HG02938 (cell line): Measurements from ENCODE around the gene KIF6.

Source experiments
- ATAC-seq: cut with Tn5 transposase; IDR thresholded peaks from one replicate; pipeline ENCODE4 v1.9.1; 2021; ENCODE audit warnings: mild to moderate bottlenecking, moderate library complexity; ENCODE audit not compliant: unreplicated experiment

Gene KIF6, protein sequence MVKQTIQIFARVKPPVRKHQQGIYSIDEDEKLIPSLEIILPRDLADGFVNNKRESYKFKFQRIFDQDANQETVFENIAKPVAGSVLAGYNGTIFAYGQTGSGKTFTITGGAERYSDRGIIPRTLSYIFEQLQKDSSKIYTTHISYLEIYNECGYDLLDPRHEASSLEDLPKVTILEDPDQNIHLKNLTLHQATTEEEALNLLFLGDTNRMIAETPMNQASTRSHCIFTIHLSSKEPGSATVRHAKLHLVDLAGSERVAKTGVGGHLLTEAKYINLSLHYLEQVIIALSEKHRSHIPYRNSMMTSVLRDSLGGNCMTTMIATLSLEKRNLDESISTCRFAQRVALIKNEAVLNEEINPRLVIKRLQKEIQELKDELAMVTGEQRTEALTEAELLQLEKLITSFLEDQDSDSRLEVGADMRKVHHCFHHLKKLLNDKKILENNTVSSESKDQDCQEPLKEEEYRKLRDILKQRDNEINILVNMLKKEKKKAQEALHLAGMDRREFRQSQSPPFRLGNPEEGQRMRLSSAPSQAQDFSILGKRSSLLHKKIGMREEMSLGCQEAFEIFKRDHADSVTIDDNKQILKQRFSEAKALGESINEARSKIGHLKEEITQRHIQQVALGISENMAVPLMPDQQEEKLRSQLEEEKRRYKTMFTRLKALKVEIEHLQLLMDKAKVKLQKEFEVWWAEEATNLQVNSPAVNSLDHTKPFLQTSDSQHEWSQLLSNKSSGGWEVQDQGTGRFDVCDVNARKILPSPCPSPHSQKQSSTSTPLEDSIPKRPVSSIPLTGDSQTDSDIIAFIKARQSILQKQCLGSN

DNA sequence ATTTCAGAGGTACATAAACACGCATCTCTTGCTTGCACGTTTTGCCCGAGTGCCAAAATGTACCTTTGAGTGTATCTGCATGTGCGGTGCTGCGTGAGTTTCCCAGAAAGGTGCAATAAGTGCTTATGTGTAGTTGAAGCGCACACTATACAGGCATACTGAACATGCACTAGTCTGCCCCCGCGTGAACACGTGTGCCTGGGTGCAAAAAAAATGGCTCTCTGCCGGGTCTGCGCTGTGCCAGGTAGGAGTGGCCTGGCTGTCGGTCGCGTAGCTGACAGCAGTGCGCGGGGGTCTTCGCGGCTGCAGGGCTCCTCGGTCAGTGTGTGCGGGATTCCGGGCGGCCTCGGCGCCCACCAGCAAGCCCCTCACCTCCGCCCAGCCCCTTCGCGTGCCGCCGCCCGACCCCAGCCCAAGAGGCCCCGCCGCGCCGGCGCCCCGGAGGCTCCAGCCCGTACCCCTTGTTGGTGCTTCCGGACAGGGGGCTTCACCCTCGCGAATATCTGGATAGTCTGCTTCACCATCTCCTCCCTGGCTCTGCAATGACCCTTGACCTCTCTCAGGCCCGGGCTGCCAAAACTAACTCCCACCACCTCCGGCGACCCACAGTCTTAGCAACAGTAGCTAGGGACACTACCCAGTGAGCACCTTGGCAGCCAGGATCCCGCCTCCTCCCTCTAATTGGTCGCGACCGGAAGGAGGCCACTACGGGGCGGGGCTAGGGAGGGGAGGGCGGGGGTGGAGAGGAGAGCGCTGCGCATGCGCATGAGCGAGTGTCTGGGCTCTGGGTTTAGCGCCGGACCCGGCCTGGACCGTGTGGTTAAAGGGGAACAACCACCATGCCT is at the start of gene KIF6:
TSS of gene KIF6 (minus strand) at position 622 of the 845 bp plus-strand sequence. CDS start at position 524, 98 bp downstream.
- peak; percentile 98 for ATAC-seq

DNA sequence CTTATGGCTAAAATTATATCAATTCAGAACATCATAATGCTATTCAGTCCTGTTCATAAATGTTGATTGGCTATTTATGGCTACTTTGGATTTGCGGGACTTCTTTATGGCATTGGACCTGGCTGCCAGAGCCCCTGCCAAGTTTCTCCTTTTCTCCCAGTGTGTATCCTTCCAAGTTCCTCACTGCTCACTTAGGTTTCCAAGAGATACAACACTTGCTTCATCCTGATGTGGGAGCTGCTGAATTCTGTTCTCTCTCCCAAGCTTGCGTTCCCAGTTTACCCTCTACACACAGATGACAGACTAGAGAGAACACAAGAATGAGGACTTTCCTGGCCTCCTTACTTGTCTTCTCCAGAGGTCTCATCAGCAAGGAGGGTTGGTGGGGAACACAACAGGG is 48.6 kb upstream of the KIF6 start:
- ATAC-seq: no peak

DNA sequence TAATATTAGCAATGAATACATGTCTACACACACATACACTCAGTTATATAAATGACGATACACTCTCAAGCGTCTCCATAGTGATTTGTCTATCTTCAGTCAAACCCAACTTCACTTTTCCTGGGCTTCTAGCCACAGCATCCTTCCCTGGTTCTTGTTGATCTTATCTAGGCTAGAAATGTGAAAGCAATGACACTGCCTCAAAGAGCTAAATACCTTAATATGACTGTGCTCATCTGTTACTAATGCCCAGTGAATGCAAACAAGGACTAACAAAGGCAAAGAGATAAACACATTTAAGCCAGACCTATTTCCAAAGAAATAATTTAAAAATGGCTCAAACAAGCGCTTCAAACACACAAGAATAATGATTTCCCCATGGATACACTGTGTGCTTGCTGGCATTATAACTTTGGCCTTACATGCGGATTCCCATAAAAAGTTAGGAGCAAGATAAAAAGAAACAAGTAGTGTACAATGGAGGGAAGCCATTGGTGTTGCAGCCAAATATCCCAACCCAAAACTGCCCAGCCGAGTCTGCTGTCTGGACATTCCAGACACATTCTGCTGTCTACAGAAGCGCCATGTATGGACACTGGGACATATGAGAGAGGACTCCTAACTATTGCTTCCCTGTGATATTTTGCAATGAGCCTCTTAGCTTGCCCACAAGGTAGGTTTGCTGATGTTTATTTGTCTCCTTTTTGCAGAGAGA is 47.5 kb upstream of the KIF6 start:
- no peak for ATAC-seq

DNA sequence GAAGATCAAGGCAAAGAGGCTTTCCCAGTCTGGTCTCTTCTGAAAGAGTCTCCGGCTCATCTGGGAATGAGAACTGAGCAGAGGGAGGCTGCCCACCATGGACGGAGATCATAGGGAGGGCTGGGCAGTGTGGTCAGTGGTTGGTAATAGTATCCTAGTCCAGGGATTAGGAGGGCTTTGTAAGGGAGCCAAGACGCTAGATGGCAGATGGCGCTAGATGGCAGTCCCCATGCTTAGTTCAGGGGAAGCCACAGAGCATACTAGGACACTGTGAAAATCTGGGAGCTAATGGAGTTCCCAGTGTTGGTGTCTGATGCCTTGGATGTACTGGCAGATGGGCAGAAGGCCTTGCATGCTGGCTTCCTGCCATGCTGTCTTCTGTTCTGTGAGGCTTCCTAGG is 45.2 kb upstream of the KIF6 start:
- no peak for ATAC-seq

DNA sequence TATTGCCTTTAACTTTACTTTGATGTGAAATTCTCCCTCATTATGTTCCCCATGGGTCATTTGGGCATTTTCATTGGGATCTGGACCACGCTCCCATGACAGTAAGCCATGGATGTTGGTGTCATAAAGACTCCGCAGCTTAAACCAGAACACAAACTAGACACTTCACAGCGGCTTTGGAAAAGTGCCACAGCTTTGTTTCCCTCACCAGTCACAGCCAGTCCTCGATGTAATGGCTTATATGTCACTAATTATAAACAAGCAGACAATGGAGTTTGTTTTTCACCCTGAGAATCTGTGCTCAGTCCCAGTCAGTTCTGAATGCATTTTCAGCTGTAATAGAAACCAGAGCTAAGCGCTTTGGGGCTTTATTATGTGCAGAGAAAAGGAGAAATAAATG is 43.8 kb upstream of the KIF6 start:
- ATAC-seq: no peak

DNA sequence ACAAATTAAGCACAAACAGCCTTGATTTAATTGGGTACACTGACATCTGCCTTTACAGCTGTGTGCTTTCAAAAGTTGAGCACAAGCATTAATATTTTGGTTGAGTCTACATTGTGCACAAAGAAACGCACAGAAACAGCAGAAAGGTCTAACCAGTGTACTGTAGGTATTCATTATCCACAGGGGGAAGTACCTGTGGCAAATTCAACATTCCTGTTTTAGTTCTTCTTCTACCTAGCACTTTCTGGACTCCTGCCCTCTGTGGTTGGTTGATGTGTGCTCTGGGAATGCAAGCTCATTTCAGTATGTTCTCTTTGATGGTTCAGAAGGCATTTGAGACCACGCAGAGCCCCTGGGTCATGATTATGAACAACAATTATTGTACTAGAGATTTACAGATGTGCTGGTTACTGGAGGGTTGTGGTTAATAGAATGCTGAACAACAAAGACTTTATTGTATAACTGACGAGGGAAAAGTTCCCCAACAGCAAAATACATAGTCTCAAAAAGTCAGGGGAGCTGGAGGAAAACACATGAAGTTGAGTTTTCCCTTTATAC is 40.4 kb upstream of the KIF6 start:
- ATAC-seq: no peak

DNA sequence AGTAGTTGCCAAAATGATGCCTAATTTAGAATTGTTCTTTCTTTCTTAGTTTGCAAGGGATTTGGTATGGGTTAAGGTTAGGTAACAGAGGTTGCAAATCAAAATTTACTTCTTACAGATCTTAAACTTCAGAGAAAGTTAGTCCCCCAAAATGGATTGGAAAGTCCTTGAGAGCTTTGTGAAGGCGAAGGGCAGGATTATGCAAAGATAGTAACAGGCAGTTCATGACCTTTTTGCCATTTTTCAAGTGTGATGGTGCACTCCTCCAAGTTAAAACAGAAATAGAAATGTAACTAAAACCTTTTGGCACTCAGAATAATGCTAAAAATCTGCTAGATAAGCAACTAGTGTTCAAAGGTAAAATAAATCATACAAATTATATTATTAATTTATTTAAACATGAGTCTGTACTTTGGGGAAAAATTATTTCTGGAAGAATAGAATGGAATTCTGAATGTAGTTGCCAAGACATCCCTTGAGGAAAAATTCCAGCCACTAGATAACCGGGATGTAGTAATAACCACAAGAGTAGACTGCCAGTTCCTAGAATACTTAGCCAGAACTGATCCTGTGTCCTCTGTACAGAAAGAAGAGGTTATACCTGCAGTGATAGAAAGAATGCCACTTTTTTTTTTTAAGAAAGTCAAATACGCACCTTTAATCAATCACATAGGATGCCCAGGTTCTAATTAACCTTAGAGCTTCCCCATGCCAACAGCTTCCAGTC is 35.2 kb upstream of the KIF6 start:
- ATAC-seq: no peak

DNA sequence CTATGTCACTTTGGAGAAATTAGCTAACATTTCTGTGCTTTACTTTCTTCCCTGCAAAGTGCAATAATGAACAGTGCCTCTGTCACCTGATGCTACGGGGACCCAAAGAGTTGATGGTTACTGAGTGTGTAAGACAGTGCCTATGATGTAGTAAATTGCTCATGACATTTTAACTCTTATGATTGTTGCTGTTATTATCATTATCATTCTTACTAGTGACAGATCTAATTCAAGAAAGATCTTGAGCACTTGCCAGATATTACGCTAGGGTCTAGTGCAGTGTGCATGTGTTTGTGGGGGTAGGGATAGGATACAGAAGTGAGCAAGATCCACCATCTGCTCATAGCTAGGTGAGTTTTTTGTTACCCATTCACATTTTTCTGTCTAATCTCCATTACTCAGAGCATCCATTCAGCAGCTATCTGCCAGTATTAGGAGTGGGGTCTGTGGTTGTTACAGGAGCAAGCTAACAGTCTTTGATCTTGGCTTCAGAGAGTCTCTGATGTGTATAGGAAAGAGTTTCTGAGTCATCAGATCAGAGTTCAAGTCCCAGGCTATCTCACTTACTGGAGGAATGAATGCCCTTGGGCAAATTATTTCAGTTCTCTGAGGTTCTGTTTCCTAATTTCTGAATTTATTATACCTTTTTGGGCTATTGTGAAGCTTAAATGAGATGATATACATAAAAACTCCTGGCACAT is 33.8 kb upstream of the KIF6 start:
- no peak for ATAC-seq

DNA sequence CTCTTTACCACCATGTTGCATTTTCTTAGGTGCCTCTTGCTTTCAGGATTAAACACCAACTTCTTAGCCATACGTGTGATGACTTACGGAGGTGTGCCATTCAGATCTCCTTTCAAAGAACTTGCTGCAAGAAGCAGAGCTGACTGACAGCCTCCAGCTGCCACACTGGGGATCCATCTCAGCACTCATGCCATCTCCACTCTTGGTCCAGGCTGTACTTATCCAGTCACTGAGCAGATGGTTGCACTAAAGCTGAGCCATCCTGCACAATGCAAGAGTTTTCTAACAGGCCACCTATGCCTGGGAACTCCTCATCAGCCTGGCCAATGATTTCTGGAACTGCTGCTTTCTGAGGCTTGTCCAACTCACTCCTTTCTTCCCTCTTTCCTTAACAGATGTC is 31.4 kb upstream of the KIF6 start:
- ATAC-seq: no peak

DNA sequence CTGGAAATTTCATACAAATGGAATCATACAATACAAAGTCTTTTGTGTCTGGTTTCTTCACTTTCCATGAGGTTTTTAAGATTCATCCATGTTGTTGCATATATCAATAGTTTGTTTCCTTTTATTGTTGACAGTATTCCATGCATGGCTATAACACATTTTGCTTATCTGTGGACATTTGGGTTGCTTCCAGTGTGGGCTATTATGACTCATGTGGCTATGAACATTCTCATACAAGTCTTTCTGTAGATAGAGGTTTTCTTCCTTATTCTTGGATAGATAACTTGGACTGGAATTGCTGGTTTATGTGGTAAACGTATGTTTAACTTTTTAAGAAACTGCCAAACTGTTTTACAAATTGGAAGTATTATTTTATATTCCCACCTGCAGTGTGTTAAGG is 30.0 kb upstream of the KIF6 start:
- no peak for ATAC-seq

DNA sequence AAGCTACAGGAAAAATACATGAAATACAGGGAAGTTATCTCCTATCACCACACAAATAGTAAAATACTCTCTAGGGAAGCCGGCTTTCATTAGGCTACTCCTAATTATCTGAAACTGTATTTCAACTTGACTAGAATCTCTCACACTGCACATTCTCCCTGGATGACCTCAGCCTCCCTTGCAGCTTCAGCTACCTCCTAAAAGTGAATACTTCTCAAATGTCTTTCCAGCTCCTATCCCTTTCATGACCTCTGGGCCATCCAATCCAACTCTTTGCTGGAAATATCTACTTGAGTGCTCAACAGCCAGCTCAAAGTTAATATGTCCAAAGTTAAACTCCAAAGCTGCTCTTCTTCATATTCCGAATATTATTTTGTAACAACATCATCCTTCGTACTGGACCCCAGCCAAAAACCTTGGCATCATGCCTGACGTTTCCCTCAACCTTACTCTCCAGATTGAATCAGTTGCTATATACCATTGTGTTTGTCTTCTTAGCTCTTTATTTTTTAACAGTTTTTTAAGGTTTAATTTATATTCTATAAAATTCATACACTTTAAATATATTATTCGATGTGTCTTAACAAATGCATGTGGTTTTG is 29.4 kb upstream of the KIF6 start:
- no peak for ATAC-seq

DNA sequence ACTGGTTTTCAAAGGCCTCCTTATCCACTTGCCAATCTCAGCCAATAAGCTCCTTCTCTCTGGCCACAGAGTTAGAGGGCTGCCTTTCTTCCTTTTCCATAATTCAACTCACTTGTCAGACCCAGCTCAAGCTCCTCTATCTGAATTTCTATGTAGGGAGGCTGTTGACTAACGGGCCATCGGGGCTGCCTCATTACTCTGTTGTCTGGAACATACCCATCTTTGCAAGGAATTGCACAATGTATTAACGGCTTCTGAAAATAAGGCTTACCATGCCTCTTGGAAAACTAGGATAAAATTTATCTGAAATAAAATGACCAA is 28.5 kb upstream of the KIF6 start:
- no peak for ATAC-seq

DNA sequence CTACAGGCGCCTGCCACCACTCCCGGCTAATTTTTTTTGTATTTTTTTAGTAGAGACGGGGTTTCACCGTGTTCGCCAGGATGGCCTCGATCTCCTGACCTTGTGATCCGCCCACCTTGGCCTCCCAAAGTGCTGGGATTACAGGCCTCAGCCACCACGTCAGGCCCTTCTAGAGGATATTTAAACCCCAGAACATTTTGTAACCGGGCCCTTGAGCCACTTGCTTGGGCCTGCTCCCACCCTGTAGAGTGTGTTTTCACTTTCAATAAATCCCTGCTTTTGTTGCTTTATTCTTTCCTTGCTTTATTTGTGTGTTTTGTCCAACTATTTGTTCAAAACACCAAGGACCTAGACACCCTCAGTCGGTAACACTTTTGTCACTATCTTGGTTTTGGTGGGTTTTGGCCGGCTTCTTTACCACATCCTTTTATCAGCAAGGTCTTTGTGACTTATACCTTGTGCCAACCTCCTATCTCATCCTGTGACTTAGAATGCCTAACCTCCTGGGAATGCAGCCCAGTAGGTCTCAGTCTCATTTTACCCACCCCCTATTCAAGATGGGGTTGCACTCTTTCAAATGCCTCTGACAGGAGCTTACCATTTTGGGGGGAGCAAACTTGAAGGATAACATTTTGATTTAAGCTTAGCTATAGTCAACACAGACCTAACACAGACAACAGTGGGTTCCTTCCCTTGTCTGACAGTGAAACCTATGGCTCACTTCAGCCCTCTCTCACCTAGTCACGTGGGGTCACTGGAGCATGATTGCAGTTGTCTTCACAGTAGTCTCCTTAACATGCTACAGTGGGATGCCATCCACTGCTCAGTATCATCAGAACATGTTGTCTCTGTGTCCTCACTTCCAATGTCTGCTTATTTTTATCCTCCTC is 27.9 kb upstream of the KIF6 start:
- ATAC-seq: no peak

DNA sequence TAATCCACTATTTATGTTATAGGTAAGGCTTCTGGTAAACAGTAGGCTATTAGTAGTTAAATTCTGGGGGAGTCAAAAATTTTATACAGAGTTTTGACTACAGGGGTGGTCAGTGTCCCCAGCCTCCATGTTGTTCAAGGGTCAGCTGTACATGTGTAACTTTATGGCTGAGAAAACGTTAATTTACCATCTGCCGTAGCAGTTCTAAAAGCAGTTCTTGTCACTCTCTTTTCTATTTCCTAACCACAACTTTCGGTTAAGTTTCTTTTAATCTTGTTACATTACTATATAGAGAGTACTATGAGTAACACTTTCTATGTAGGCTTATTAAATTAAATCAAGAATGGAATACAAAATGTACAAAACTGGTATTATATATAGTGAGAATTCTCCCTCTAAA is 21.6 kb upstream of the KIF6 start:
- ATAC-seq: no peak

DNA sequence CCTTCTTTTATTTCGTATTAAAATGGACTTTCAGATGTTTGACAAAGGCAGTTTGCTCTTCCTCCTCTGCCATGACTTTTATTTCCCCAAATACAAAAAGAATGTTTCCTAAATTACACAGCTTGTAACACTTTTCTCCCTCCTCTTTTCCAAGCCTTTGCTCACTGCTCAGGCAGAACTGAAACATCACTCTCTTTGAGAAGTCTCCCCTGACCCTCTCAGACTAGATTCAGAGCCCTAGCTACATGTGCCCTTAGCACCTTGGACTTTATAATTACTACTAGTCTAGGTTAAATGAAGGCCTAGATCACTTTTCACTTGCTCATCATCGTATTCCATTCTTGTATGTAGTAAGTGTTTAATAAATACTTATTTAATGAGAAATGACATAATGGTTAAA is 8.5 kb upstream of the KIF6 start:
- no peak for ATAC-seq

DNA sequence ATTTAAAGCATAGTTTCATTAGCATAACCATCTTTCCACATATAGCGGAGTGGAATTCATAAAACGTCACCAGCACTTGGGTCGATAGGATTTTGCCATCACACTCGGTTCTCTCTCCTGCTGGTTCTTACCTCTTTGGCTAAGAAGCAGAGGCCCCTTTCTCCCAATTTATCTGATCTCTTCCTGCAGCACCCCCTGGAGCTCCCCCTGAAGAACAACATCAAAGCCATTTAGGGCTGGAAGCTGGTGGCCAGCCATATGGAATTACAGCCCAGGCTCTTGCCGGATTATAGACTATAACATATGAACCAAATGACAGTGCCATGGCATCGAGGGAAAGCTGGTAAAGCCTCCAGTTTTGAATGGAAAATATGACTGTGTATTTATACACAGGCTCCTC is 6.4 kb upstream of the KIF6 start:
- ATAC-seq: no peak

DNA sequence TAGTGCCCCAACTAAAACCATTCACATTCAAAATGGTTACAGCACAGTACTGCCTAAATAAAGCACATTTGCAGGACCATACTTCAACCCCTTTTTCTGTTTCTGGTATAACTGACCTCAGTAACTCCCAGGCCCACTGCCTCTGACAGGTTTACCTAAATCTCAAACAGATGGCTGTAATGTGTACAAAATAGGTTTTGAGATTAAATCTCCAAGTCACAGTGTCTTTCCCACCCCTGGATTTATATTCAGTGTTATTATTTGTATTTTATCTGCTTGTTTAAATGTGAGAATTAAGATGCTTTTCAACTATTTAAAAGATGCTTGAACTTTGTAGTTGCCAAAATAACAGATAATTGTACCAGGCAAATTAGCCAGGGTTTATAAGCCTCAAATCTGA is 4.7 kb upstream of the KIF6 start:
- ATAC-seq: no peak

DNA sequence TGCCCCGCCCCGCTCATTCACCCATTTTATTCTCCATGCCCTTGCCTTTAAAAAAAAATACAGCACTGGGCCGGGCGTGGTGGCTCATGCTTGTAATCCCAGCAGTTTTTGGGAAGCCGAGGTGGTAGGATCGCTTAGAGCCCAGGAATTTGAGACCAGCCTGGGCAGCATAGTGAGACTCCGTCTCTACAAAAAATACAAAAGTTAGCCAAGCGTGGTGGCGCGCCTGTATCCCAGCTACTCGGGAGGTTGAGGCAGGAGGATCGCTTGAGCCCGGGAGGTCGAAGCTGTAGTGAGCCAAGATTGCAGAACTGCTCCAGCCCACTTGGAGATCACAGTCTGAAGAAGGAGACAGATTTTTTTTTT is 407 bp upstream of the KIF6 start:
- no peak for ATAC-seq
